Stimulated activated CD4-positive, alpha-beta T cell treated with anti-CD3 and anti-CD28 coated beads, Interleukin-4, amount 100 ng/mL, for 1 hour (primary cell): ENCODE results near the gene RAB40C.

Source experiments
- DNase-seq: peaks from one replicate; pipeline ENCODE4 v3.0.0-alpha.2; 2020

The RAB40C gene

GRCh38 chr16:619476-620100, 29.7 kb downstream of the RAB40C start:
- no peak for DNase-seq

- DNase-seq: no peak
These were observed 31.0 kb downstream of the RAB40C start for GRCh38 chr16:620700-621525.

- DNase-seq: no peak
These were observed 31.8 kb downstream of the RAB40C start for GRCh38 chr16:621526-622105.

GRCh38 chr16:622920-623280, 33.0 kb downstream of the RAB40C start:
- no peak for DNase-seq

- no peak for DNase-seq
These were observed 34.7 kb downstream of the RAB40C start for GRCh38 chr16:624526-625070.

GRCh38 chr16:625117-625976, 35.5 kb downstream of the RAB40C start:
- no peak for DNase-seq

- DNase-seq: no peak
These were observed 36.3 kb downstream of the RAB40C start for GRCh38 chr16:625977-626765.

- no peak for DNase-seq
These were observed 37.1 kb downstream of the RAB40C start for GRCh38 chr16:626787-627453.

- DNase-seq: no peak
These were observed 37.8 kb downstream of the RAB40C start for GRCh38 chr16:627454-628239.

GRCh38 chr16:628321-629061, 38.6 kb downstream of the RAB40C start:
- no peak for DNase-seq

GRCh38 chr16:629185-629832, 39.4 kb downstream of the RAB40C start:
- no peak for DNase-seq

GRCh38 chr16:629833-630248, 40.0 kb downstream of the RAB40C start:
- no peak for DNase-seq

- DNase-seq: no peak
These were observed 40.5 kb downstream of the RAB40C start for GRCh38 chr16:630249-630814.

- DNase-seq: no peak
These were observed 41.0 kb downstream of the RAB40C start, which contains the start of gene WFIKKN1 for GRCh38 chr16:630815-631405. TSS of gene WFIKKN1 (plus strand) at chr16:630985. CDS start at chr16:631254, 269 bp downstream.

- DNase-seq: no peak
These were observed 42.0 kb downstream of the RAB40C start for GRCh38 chr16:631808-632358.

GRCh38 chr16:632486-633335, 42.8 kb downstream of the RAB40C start:
- no peak for DNase-seq
